IMR-90 (cell line): ENCODE results near the gene ZNF587B. TPM values are rescaled to one million over a fixed set of nuclear protein-coding genes. Genes with fewer than 3 reads are reported as not detected.

Source experiments
- ATAC-seq: fragments of 200-7000 bp; cut with Tn5 transposase; 2 replicates; pipeline ENCODE4 v1.9.1; 2020; ENCODE audit warnings: low read depth, mild to moderate bottlenecking, moderate library complexity
- BruUV-seq: library from RNA; stranded (reverse); fragments of 400-500 nt; replicated peaks from 2 replicates; lab custom pipeline; 2021; lab: Mats Ljungman, UMichigan
- CTCF ChIA-PET: fragments of 300-600 bp; formaldehyde crosslinking; extraction: SDS; loops from one replicate; lab custom pipeline; 2021; ENCODE audit warnings: antibody characterized with exemption; lab: Yijun Ruan, JAX
- POLR2A ChIA-PET: fragments of 300-600 bp; sonication (Branson Sonifier 250); formaldehyde crosslinking; loops from one replicate; lab custom pipeline; 2022; ENCODE audit warnings: antibody characterized with exemption; ENCODE audit not compliant: unreplicated experiment; lab: Charles Lee
- DNase-seq: peaks from one replicate; pipeline ENCODE4 v3.0.0; 2013
- H2AFZ ChIP-seq: replicated peaks from 2 replicates; pipeline ENCODE3; 2013; ENCODE audit warnings: low read length, mild to moderate bottlenecking; ENCODE audit not compliant: poor library complexity
- H2AK5ac ChIP-seq: 2 replicates; pipeline ENCODE4 v1.6.1; 2013; ENCODE audit warnings: low read depth, low read length, inconsistent platforms
- H2AK9ac ChIP-seq: replicated peaks from 2 replicates; pipeline ENCODE3; 2013; ENCODE audit warnings: mild to moderate bottlenecking, low read depth, low read length, moderate library complexity; ENCODE audit not compliant: poor library complexity
- H2BK120ac ChIP-seq: 2 replicates; pipeline ENCODE4 v1.6.1; 2013; ENCODE audit warnings: low read depth, low read length, inconsistent platforms
- H2BK15ac ChIP-seq: 3 replicates; pipeline ENCODE4 v1.6.1; 2013; ENCODE audit warnings: low read depth, low read length, inconsistent platforms
- H2BK20ac ChIP-seq: 2 replicates; pipeline ENCODE4 v1.6.1; 2013; ENCODE audit warnings: low read depth, mild to moderate bottlenecking, inconsistent platforms, low read length, moderate library complexity
- H2BK5ac ChIP-seq: 2 replicates; pipeline ENCODE4 v1.6.1; 2013; ENCODE audit warnings: mild to moderate bottlenecking, low read depth, low read length, inconsistent platforms; ENCODE audit not compliant: poor library complexity, severe bottlenecking
- H3K14ac ChIP-seq: replicated peaks from 2 replicates; pipeline ENCODE4 v1.6.1; 2013; ENCODE audit warnings: low read depth, low read length, inconsistent platforms
- H3K18ac ChIP-seq: 2 replicates; pipeline ENCODE4 v1.6.1; 2013; ENCODE audit warnings: low read depth, low read length, control low read depth
- H3K23ac ChIP-seq: 2 replicates; pipeline ENCODE4 v1.6.1; 2013; ENCODE audit warnings: low read depth, low read length, inconsistent platforms
- H3K27ac ChIP-seq: 2 replicates; pipeline ENCODE4 v1.5.1; 2013; ENCODE audit warnings: mild to moderate bottlenecking, control low read depth, low read length; ENCODE audit not compliant: insufficient read depth
- H3K27me3 ChIP-seq: 2 replicates; pipeline ENCODE4 v1.6.1; 2013; ENCODE audit warnings: low read length; ENCODE audit not compliant: control insufficient read depth, insufficient read depth
- H3K36me3 ChIP-seq: 2 replicates; pipeline ENCODE4 v1.6.1; 2013; ENCODE audit warnings: low read length, mixed read lengths; ENCODE audit not compliant: control insufficient read depth, insufficient read depth
- H3K4ac ChIP-seq: 2 replicates; pipeline ENCODE4 v1.6.1; 2013; ENCODE audit warnings: low read depth, low read length, inconsistent platforms
- H3K4me1 ChIP-seq: 2 replicates; pipeline ENCODE4 v1.6.1; 2013; ENCODE audit warnings: low read length, mixed read lengths; ENCODE audit not compliant: control insufficient read depth, insufficient read depth
- H3K4me2 ChIP-seq: 2 replicates; pipeline ENCODE4 v1.6.1; 2013; ENCODE audit warnings: low read depth, mild to moderate bottlenecking, control low read depth, low read length, moderate library complexity
- H3K4me3 ChIP-seq: 2 replicates; pipeline ENCODE4 v1.5.1; 2013; ENCODE audit warnings: low read depth, mild to moderate bottlenecking, control low read depth, low read length, moderate library complexity; ENCODE audit not compliant: insufficient read depth
- H3K56ac ChIP-seq: 2 replicates; pipeline ENCODE4 v1.6.1; 2013; ENCODE audit warnings: low read length, inconsistent platforms; ENCODE audit not compliant: insufficient read depth; ENCODE audit errors: extremely low read depth
- H3K79me1 ChIP-seq, 2 experiments: 2 replicates each; pipeline ENCODE4 v1.6.1; 2013; ENCODE audit warnings: low read length in 2 of 2, inconsistent platforms in 1 of 2, low read depth in 1 of 2
- H3K9ac ChIP-seq: 2 replicates; pipeline ENCODE4 v1.6.1; 2013; ENCODE audit warnings: low read depth, low read length, control low read depth
- H3K9me1 ChIP-seq: 2 replicates; pipeline ENCODE4 v1.6.1; 2013; ENCODE audit warnings: low read length, inconsistent platforms; ENCODE audit not compliant: insufficient read depth
- H3K9me3 ChIP-seq: 2 replicates; pipeline ENCODE4 v1.6.1; 2013; ENCODE audit warnings: low read length; ENCODE audit not compliant: control insufficient read depth, insufficient read depth
- H4K20me1 ChIP-seq: 2 replicates; pipeline ENCODE4 v1.6.1; 2013; ENCODE audit warnings: low read length, inconsistent platforms; ENCODE audit not compliant: insufficient read depth
- H4K5ac ChIP-seq: 2 replicates; pipeline ENCODE4 v1.6.1; 2013; ENCODE audit warnings: mild to moderate bottlenecking, low read depth, low read length, control low read depth
- H4K8ac ChIP-seq, 2 experiments: 2 replicates each; pipeline ENCODE4 v1.6.1; 2013; ENCODE audit warnings: low read depth in 2 of 2, low read length in 2 of 2, control low read depth in 1 of 2, inconsistent platforms in 1 of 2
- H4K91ac ChIP-seq: 2 replicates; pipeline ENCODE4 v1.6.1; 2013; ENCODE audit warnings: low read depth, low read length, inconsistent platforms; ENCODE audit not compliant: insufficient read depth
- BHLHE40 ChIP-seq: fragments of 150-350 bp; IDR thresholded peaks from 2 replicates; pipeline ENCODE4 v1.6.1; 2016; ENCODE audit warnings: mild to moderate bottlenecking, low read depth, low read length
- CEBPB ChIP-seq: IDR thresholded peaks from 2 replicates; pipeline ENCODE4 v1.6.1; 2012; ENCODE audit warnings: low read depth, low read length, improper control_type of control experiment
- CHD1 ChIP-seq: IDR thresholded peaks from 2 replicates; pipeline ENCODE4 v1.6.1; 2012; ENCODE audit warnings: low read depth, low read length, improper control_type of control experiment
- CTCF ChIP-seq: conservative IDR thresholded peaks from 2 replicates; pipeline ENCODE4 v1.5.1; 2012; ENCODE audit warnings: mild to moderate bottlenecking, low read depth, low read length, improper control_type of control experiment
- MAZ ChIP-seq: IDR thresholded peaks from 2 replicates; pipeline ENCODE4 v1.6.1; 2012; ENCODE audit warnings: low read depth, mild to moderate bottlenecking, low read length, improper control_type of control experiment, moderate library complexity, borderline replicate concordance
- MXI1 ChIP-seq: IDR thresholded peaks from 2 replicates; pipeline ENCODE4 v1.6.1; 2012; ENCODE audit warnings: low read depth, mild to moderate bottlenecking, low read length, moderate library complexity, borderline replicate concordance
- NFE2L2 ChIP-seq: fragments of 150-350 bp; IDR thresholded peaks from 2 replicates; pipeline ENCODE4 v1.6.1; 2016; ENCODE audit warnings: low read depth, mild to moderate bottlenecking, low read length
- POLR2A ChIP-seq: IDR thresholded peaks from 2 replicates; pipeline ENCODE4 v1.6.1; 2012; ENCODE audit warnings: mild to moderate bottlenecking, low read depth, low read length
- RAD21 ChIP-seq: IDR thresholded peaks from 2 replicates; pipeline ENCODE4 v1.6.1; 2012; ENCODE audit warnings: low read length, improper control_type of control experiment
- SMC3 ChIP-seq: fragments of 150-350 bp; IDR thresholded peaks from 2 replicates; pipeline ENCODE4 v1.6.1; 2016; ENCODE audit warnings: low read depth, mild to moderate bottlenecking, antibody characterized with exemption, low read length, moderate library complexity
- USF2 ChIP-seq: fragments of 150-350 bp; IDR thresholded peaks from 2 replicates; pipeline ENCODE4 v1.6.1; 2017; ENCODE audit warnings: mild to moderate bottlenecking, antibody characterized with exemption, low read length, low read depth
- WGBS, 2 experiments: methylation state at CpG; one replicate each; pipeline versions ENCODE4 v1.1.5 to v1.1.7; 2013; ENCODE audit warnings: missing lambda C conversion rate in 2 of 2; ENCODE audit not compliant: insufficient read length in 1 of 2; ENCODE audit errors: extremely low coverage in 2 of 2; 5-methylcytosine and 5-hydroxymethylcytosine counted together
- dilution Hi-C: fragments of 300-500 bp; cut with HindIII; formaldehyde crosslinking; loops from one replicate; pipeline ENCODE4 v1.14.3; 2018; ENCODE audit warnings: low sequenced_read_pairs; ENCODE audit not compliant: unreplicated experiment
- in situ Hi-C: fragments of 300-500 bp; cut with MboI; formaldehyde crosslinking; loops from 3 replicates; pipeline ENCODE4 v1.14.3; 2019; ENCODE audit warnings: low sequenced_read_pairs, inconsistent platforms, mixed read lengths
- intact Hi-C: fragments of 100-400 bp; cut with micrococcal nuclease; formaldehyde crosslinking; loops from 2 replicates; pipeline ENCODE4 v1.10.0; 2022
- polyA plus RNA-seq, 3 experiments: library from polyadenylated mRNA; depleted of rRNA; stranded (reverse); fragments of >200 nt; gene quantifications; 2 replicates each; pipeline ENCODE4 v1.2.3, GENCODE V29; 2012; ENCODE audit warnings: low replicate concordance in 1 of 3
- total RNA-seq: library from RNA; depleted of rRNA; stranded (reverse); fragments of >200 nt; gene quantifications from 2 replicates; pipeline ENCODE4 v1.2.3, GENCODE V29; 2012

ZNF587B gene
- total and polyA plus RNA-seq, 2 of the 4 experiments (the other 2 are of a cell fraction): 3.7 to 33.9 TPM

GRCh38 chr19:57888560-57889231 lies 58.6 kb downstream of the ZNF587B start, which contains the start of gene ZNF814:
Gene ZNF814, minus strand, starts transcription at chr19:57889037. Its CDS starts 235 bp downstream, at chr19:57888802.
- H2AK5ac ChIP-seq: peak within 1 kb of the TSS; percentile 61
- peak within 1 kb of the TSS; percentile 74 for H4K5ac ChIP-seq
- no peaks in the 10 kb centered on the region for H3K27me3 ChIP-seq
- H3K18ac ChIP-seq: no peak within 1 kb of the TSS
- H3K4me3 ChIP-seq: peak within 1 kb of the TSS; percentile 83
- H3K9me3 ChIP-seq: peaks cover 3% of the 10 kb centered on the region; the same call in 1 of the 2 replicates
- peaks cover 16 to 25% of the 10 kb centered on the region in 2 experiments for H3K79me1 ChIP-seq
- intact Hi-C loops (no loop called here), in situ Hi-C loops (no loop called here), dilution Hi-C loops (no loop called here)
- no peak within 1 kb of the TSS; the same call in 2 of the 3 replicates for H2BK15ac ChIP-seq
- peak within 1 kb of the TSS; percentile 79 for H3K14ac ChIP-seq
- H3K9me1 ChIP-seq: no peaks in the 10 kb centered on the region
- 6% methylated on average over 8 of the region's 43 CpGs; no CpG with 5 or more reads in 1 of the 2 experiments for WGBS, 2 experiments
- DNase-seq: peak; percentile 84
- TF ChIP-seq USF2 (peak; percentile 90), SMC3 (peak; percentile 27), RAD21 (peak; percentile 23; the same call in 1 of the 2 replicates), BHLHE40 (peak; percentile 92), CTCF (peak; percentile 48), POLR2A (peak; percentile 67), NFE2L2 (no peak), MXI1 (peak; percentile 76; the same call in 1 of the 2 replicates), CEBPB (no peak), MAZ (no peak; the same call in 1 of the 2 replicates), CHD1 (no peak)
- POLR2A ChIA-PET: no interaction called here
- H3K4me1 ChIP-seq: peaks cover 2% of the 10 kb centered on the region; the same call in 1 of the 2 replicates
- peak within 1 kb of the TSS; percentile 94 for H2AFZ ChIP-seq
- peak within 1 kb of the TSS; percentile 79 for H3K9ac ChIP-seq
- H3K36me3 ChIP-seq: peaks cover 5% of the 10 kb centered on the region
- H3K27ac ChIP-seq: peak within 1 kb of the TSS; percentile 63; the same call in 1 of the 2 replicates
- peak within 1 kb of the TSS; percentile 77 to 92 for H4K8ac ChIP-seq
- peak within 1 kb of the TSS; percentile 84 for H3K23ac ChIP-seq
- peak within 1 kb of the TSS; percentile 79 for H3K4ac ChIP-seq
- peak within 1 kb of the TSS; percentile 86 for H2AK9ac ChIP-seq
- H3K4me2 ChIP-seq: peak within 1 kb of the TSS; percentile 85
- ATAC-seq: peak; percentile 94
- peak within 1 kb of the TSS; percentile 54 for H2BK5ac ChIP-seq
- CTCF ChIA-PET: no interaction called here
- BruUV-seq: no TSS peak
- H3K56ac ChIP-seq: no peak within 1 kb of the TSS
- H4K20me1 ChIP-seq: no peaks in the 10 kb centered on the region
- no peak within 1 kb of the TSS for H2BK20ac ChIP-seq
- no peak within 1 kb of the TSS for H4K91ac ChIP-seq
- H2BK120ac ChIP-seq: no peak within 1 kb of the TSS
